Stimulated activated naive CD4-positive, alpha-beta T cell (primary cell): ENCODE measurements around the gene PTPRT.

Experiments
- DNase-seq, 6 experiments: peaks; one replicate each; lab custom pipeline; 2025; lab: John Stamatoyannopoulos, UW

Gene PTPRT

DNA sequence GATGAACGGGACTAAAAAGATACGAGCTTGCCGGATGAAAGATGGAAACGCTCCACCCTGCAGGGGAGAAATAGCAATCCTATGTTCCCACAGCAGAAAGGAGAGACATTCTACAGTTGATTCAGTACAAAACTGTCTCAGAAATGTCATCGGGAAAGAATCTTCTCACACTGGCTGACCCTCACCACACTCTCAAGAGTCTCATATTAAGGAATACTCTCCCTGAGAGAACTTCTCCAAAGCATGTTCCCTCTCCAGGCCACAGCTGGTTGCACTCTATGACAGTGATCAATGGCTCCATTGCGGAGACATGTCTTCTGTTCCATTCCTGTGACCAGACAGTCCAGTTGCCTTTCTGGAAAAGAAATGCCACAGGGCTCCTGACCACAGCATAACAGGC is 813.6 kb downstream of the PTPRT start:
- DNase-seq: no peak

DNA sequence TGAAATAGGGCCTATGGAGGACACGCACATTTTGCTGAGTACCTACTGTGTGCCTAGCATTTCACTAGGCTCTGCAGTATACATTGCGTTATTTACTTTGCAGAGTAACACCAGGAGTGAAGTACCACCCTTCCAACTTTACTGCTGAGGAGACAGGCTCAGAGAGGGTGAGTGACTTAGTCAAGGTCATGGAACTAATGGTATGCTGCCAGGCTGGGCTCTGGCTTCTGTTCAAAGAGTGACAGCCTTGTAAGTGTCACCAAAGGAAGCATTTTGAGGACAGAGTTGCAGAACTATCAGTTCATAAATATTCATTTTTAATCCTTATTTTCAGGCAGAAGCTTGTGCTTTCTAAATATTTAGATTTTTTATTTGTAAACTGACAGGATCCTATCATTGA is 816.7 kb downstream of the PTPRT start:
- no peak for DNase-seq

DNA sequence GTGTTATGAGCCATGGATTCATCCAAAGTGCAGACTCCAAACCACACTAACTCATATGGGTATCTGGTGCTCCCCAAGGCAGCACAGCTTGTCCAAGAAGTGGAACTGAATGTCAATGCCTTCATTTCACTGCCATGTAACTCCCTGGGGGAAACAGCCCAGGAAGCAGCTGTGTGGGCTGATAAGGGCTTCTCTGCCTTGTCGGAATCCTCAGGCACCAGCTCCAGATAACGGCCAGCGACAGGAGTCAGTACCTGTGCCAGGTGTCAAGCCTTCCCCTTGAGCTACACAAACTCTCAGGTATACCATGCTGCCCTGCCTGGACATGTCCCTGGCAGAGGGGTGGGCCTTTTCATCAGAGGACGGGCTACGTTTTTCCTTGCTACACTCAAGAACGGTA is 819.6 kb downstream of the PTPRT start:
- DNase-seq: no peak

DNA sequence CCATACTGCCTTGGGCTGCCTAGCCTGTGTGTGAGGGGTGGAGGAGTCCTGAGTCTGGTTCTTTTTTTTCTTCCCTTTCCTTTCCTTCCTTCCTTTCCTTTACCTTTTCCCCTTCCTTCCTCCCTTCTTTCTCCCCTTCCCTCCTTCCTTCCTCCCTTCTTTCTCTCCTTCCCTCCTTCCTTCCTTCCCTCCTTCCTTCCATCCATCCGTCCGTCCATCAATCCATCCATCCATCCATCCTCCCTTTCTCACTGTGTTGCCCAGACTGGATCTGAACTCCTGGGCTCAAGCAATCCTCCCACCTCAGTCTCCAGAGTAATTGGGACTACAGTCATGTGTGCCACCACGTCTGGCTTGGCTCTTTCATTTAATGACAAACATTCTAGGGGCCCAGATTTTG is 820.8 kb downstream of the PTPRT start:
- no peak for DNase-seq

DNA sequence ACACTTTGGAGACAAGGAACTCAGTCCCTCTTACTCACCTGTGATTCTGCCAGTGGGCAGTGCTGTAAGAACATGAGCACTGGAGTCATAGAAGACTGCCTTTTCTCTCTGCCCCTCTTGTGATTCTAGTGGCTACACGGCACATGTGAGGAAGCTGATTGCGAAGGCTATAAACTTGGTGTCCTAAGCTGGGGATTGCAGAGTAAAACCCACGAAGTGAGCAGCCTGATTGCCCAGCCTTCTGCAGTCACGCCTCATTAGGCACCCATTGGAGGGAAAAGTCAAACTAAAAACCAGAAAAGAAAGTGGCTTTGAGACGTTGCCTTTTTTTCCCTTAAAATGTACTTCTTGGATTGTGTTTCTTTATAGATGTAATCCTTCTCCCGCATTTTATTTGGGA is 823.1 kb downstream of the PTPRT start:
- DNase-seq: no peak

DNA sequence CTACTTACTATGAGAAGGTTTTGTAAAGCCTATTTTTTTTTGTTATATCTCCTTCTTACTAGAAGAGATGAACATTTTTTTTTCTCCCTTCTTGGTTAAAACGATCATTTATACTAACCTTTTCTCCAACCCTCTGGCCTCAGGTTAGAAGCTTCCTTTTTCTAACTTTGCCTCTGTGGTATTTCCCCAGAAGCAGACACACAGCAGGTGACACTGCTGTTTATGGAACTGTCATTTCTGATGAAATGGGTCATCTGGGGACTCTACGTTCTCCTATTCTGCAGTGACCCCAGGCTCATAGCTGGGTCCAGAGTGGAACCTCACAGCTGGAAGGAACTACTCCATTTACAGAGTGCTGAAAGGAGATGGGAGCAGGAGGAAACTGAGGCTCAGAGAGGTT is 825.3 kb downstream of the PTPRT start:
- no peak for DNase-seq

DNA sequence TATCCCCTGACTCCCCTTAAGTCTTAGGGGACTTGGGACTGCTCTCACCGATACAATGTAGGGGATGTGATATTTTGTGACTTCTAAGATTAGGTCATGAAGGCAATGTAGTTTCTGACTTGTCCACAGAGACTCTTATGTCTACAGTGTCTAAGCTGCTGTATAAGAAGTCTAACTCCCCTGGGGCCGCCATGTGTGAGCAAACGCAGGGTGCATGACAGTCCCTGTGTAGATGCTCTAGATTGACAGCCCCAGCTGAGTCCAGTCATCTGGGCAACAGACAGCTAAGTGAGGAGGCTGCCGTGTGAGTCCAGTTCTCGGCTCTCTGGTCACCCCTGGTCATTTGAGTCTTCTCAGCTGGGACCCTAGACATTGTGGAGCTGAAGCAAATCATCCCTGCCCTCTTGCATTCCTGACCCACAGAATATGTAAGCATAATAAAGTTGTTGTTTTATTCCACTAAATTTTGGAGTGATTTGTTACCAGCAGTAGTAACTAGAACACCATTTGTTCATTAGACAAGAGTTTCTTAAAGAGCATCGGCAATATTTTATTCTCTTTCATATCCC is 828.2 kb downstream of the PTPRT start:
- no peak for DNase-seq

DNA sequence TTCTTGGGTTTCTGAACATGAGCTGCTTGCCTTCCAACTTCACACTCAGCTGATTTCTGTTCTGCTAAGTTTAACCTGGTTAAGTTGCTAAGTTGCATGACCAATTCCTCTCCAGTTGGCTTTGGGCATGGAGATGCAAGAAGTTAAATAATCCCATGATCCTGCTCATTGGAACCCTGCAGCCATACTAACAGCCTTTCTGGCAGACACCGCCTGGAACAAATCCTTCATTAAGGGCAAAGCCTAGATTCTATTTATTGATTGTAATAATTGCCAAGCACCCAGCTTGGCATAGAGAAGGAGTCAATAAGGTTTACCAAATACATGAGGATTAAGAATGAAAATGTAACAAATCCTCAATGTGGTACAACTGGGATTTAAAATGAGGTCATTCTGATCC is 829.1 kb downstream of the PTPRT start:
- no peak for DNase-seq

DNA sequence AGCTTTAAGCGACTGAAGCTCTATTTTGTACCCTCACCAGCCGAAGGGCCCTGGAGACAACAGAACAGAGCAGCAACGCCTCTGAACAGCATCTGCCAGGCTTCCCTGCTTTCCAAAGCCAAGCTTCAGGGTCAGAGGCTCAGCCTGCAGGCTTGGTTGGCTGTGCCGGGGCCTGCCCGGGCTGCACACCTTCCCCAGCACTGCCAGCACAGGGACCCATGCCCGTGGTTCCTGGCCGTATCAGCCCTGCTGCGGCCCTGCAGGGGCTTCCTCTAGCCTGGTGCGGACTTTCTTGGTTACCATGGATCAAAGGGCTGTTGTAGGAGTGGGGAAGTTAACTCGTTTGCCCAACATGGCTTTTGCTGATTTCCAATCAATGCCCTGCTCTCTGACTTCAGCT is 830.1 kb downstream of the PTPRT start:
- no peak for DNase-seq

DNA sequence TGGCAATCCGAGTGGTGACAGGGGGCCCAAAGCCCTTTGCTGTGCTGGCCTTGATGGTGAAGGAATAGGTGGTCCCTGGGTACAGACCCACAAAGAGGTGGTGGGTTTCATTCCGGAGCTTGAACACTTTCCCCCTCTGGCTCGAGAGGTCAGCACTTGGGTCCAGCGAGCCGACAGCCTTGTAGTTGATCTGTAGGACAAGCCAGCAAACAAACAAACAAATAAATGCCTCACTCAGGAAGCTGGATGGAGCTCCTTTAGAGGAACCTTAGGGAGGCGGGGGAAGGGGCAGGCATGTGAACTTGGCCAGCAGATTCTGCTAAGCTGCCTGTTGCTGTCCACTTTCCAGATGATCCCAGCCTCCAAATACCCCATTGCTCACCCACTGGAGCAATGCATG is 837.6 kb downstream of the PTPRT start:
- DNase-seq: no peak

DNA sequence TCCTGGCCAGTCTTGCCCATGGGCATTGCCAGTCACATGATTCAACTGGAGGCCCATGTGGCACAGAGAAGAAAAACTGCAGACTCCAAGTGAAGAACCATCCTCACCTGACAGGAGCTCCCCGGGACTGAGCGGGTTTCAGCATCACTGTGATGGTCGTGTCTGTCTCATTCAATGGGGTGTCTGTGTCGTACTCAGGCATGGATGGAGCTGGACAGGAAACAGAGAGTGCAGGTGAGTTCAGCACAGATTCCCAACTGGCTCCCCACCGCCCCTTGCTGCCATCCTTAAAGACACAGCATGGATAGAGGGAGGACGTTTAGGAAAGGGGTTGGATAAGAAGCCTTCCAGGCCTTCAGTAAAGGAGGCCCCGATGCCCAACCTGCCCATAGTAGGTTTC is 839.2 kb downstream of the PTPRT start:
- DNase-seq: no peak

DNA sequence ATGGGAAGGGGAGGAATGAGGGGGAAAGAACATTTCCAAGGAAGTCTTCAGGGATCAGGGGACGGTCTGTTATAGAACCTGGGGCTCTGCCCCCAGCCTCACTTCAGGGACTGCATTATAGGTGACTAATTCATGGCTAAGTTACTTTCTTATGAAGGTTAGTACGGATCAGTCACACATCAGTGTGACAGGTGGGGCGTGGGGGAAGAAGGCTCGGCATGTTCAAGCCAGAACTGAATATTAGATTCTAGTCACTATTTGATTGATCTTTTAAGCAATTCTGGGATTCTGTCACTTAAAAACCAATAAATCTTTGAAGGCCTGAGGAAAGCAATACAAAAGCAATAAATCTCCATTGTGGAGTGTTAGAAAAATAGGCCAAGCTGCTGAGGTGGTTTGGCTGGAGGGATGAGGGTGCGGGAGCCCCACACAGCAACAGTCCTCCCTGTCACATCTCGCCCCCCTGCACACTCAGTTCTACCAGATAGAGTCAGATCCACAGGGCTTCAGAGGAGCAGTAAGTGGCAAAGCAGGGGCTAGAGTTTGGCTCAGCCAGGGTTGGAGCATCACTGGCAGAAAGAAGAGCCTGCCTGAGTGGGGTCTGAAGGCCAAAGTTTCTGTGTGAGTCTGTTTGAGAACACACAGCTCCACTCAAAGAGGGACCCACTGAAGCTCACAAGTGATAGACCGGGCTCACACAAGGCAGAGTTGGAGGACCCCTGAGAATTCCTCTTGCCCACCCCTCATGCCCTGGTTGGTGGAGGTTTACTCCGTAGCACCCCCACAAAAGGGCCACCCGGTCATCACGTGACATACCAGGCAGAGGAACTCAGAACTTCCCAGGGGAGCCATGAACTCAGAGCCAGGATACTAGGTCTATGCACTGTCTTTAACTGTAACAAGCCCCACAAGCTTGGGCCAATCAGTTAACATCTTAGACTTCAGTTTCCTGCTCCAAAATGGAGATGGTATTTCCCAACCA is 843.2 kb downstream of the PTPRT start:
- DNase-seq: no peak

DNA sequence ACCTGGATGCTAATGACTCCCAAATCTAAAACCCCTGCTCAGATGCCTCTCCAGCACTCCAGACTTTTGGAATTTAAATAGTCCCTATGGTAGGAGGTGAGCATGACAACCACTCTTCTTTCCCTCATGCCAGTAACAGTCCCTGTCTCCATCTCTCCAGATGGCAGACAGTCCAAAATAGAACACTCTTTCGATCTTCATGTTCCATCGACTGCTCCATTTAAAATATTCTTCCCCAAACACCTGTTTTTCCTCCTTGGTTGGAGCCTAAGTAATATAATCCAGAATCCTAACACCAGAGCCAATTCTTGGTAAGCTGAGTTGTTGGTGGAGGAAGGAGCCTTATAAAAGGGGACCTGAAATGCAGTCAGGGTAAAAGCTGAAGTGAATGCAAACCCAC is 848.1 kb downstream of the PTPRT start:
- no peak for DNase-seq

DNA sequence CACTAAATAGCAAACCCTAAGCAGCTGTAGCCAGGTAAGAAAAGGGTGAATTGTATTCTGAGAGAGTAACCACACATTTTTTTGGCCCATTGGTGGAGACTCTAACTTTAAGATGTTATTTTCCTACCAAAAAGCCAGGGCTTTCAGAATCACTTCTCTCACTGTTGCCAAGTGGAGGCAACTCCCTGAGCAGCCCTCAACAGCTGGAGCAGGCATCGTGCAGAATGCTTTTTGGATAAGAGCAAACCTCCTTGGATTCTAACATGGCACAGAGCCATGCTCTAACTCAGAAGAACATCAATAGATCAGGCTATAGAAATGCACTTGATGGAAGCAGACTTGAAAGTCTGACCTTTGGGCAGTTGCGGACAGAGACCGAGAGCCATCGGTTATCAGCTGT is 849.3 kb downstream of the PTPRT start:
- DNase-seq: no peak

DNA sequence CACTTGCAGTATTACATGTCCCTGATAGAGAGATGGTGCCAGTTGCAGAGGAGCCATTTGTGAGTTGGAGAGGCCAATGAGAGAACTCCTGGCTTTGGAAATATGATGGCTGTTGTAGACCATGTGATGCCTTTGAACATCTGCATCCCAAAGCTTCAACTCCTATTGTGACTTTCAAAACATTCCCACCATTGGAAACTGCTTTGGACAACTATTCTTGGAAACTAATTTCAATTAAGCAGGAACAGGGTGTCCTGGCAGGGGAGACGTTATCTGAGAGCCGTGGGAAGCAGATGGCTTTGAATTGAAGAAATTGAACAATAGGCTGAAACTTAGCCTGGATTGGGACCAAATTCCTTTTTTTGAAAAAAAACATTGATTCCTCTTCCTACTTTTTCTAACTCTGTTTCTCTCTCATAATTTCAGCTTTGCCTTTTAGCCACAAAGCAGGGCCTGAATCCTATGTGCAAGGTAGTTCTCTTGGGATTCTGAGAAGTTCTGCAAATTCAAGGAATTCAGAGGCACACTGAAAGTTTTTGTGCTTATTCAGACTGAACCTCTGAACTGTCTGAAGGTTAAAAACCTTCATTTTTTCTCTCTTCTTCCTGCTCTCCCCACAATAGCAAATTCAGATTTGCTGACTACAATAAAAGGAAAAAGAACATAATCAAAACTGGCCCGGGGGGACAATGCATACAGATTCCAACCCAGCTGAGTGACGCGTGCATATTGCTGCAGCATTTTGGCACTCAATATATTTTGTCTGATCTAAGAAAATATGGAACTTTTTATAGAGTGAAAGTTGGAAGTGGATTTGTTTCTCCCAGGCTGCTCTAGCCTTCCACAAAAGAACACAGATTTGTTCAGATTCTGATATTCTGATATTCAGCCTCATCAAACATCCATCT is 851.2 kb downstream of the PTPRT start:
- DNase-seq: no peak

DNA sequence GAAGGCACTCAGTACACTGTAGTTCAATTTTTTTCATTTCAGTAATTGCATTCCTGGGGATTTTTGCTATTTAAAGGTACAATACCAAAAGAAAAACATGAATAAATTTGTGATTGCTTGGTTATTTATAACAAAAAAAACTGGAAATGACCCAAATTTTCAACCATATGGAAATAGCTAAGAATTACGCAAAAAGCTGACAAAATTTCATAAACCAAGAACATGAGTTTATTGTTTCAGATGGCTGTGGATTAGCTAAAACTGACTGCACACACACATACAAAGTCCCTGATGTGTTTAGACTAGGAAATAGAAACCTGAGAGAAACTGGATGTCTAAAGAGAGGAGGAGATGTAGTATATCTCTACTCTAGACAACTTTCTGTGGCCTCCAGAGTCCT is 853.1 kb downstream of the PTPRT start:
- DNase-seq: no peak

DNA sequence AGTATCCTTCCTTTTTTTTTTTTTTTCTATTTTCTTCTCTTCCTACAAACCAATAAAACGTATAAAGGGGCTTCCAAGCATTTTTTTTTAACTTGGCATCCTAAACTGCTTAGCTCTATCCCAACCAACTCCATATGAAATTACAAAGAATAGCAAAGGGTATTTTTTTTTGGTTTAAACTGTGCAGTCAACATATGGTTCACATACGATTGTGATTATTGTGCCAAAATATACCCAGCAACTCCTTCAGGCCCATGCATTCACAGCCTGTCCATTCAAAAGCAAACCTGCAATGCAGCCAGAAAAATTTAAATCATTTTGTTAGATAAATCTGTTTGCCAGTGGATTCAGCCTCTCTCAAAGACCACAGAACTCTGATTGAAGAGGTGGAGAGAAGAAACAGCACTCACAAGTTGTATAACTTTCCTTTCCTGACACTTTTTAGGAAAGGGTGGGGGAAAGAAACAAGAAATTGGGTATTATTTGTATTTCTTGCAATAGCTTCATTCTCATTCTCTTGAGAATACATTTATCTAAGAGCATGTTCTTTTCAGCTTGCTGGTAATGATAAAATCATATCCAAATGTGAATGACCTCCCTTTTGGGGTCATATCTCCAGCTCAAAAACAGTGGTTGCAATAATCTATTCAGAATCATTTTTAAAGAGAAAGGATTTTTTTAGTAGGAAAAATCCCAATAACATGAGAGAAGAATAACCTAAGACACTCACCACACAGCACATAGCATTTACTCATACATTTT is 870.3 kb downstream of the PTPRT start:
- DNase-seq: no peak

DNA sequence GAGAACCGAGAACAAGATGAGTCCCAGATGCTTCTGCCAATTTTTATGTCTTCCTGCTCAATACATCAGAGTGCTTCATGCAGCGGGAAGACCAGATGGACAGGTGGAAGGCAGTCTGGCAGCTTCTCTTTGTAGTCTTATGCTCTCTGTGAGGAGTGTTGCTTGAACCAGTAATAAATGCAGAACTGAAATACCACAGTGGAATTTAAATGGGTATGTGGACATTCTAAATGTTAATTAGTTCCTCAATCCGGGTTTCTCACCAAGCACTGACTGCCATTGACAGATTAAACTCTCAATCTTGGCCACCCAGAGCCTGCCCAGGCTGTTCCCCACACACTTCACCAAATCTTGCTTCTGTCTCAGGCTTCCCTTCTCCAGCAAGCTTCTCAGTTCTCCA is 876.0 kb downstream of the PTPRT start:
- DNase-seq: no peak

DNA sequence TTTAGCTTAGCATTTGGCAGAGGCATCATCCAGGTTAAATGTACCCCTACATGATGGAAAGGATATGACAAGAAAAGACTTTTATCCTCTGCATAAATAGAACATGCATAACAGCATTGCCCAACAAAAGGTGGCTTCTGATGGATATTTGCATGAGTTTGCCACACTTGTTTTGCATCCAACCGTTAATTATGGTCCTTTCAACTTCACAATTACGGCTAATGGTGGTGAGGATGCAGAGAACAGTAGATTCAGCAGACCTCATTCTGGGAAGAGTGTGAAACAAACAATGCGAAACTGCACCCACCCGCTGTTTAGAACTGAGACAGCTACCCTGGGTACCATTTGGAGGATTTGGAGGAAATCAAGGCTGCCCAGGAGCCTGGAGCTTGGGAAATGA is 880.7 kb downstream of the PTPRT start:
- DNase-seq: no peak

DNA sequence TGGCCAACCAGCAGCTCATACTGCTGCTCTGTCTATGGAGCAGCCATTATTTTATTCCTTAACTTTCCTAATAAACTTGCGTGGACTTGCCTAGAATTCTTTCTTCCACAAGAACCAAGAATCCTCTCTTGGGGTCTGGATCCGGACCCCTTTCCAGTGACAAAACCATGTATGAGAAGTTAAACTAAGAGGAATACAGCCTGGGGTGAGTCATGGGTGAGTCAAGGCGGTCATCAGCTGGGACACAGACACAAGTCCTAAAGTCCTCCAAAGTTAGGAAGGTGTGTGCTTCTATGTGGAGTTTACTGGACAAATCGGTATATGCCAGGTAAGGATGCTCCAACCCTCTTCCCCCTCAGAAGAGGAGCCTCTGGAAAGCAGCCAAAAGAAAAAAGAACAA is 881.5 kb downstream of the PTPRT start:
- DNase-seq: no peak

DNA sequence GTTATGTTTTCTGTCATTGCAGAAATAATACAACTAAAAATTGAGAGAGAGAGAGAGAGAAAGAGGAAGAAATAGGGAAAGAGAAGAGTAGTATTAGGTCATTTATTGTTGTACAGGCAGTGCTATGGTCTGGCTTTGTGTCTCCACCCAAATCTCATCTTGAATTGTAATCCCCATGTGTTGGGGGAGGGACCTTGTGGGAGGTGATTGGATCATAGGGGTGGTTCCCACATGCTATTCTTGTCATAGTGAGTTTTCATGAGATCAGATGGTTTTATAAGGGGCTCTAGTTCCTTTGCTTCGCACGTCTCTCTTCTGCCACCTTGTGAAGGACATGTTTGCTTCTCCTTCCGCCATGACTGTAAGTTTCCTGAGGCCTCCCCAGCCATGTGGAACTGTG is 894.1 kb downstream of the PTPRT start:
- DNase-seq: no peak

DNA sequence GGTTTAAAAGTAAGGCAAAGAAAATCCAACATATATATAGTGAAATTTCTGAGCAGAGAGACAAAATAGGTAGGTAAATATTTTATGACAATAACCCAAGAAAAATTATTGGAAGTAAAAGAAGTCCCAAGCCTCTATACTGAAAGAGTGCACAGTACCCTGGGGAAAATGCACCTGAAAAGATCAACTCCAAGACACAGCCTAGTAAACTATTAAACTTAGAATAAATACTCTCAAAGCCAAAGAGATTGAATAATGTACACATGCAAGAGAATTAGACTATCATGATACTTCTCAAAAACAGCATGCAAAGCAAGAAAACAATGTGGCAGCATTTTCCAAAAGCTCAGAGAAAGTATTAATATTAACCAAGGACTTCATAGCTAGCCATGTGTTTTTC is 894.7 kb downstream of the PTPRT start:
- DNase-seq: no peak
